ENCODE results near the gene SLC12A2.

SLC12A2 gene

DNA sequence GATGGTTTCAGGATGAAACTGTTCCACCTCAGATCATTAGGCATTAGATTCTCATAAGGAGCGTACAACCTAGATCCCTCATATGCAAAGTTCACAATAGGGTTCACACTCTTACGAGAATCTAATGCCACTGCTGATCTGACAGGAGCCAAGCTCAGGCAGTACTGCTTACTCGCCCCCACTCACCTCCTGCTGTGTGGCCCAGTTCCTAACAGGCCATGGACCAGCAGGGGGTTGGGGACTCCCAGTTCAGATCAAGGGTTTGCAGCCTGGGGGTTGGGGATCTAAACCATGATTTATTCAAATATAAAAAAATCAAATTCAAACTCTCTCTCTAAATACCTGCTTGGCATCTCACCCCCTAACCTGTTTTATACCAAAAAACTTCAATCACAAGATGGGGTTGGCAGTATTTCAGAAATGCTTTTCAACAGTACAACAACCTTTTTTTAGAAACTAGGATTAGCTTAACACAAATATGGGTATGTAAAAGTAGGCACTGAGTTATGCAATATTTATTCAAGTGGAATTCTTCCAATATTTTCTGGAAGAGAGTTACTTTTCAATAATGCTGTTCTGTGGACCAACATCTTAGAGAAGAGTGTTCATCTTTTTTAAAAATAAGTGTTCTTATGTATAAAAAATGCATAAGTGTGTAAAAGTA is 30.1 kb upstream of the SLC12A2 start:
- CTCF ChIA-PET: no interaction called here
- POLR2A ChIA-PET: no interaction called here
- no peak for TF ChIP-seq CTCF (IDR thresholded peaks at IDR 0.05; ENCODE audit: control extremely low read depth, extremely low read depth, low read depth, missing control alignments)
- DNase-seq (ENCODE audit: extremely low spot score): no peak

GRCh38 chr5:128060644-128061385 is 22.8 kb upstream of the SLC12A2 start:
- no peak for DNase-seq (ENCODE audit: extremely low spot score)
- TF ChIP-seq CTCF (IDR thresholded peaks at IDR 0.05; ENCODE audit: control extremely low read depth, extremely low read depth, low read depth, missing control alignments): no peak
- POLR2A ChIA-PET: no interaction called here
- CTCF ChIA-PET: no interaction called here

DNA sequence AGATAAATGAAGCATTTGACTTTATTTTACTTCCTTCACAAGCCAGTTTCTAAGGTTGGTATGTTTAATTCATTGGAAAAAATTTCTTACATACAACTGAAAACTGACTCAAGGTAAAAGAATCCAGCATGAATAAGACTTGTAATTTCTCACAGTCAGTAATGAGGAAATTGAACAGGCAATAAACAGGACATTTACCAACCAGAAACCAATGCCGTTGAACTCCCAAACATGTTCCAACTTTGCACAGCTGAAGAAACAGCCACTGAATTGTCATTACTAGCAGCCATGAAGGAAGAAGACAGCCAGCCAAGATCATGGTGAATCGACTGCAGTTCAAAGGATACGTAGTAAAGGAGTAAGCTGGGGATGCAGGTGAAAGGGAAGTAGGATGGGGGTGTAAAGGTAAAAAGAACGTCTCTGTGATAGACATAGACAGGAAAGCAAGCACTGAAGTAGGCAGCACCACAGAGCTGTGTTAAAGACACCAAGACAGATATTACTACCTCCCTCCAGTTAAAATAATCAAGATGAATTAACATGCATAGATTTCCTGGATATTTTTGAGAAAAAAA is 21.3 kb upstream of the SLC12A2 start:
- ChIA-PET POLR2A (no interaction called here), CTCF (interaction anchor here (0.8 to 0.9 kb wide), 2 partner anchors 12 to 18 kb away, joined by 3 read pairs; no protein-coding TSS in a partner anchor)
- no peak for TF ChIP-seq CTCF (IDR thresholded peaks at IDR 0.05; ENCODE audit: control extremely low read depth, extremely low read depth, low read depth, missing control alignments)
- DNase-seq (ENCODE audit: extremely low spot score): no peak

DNA sequence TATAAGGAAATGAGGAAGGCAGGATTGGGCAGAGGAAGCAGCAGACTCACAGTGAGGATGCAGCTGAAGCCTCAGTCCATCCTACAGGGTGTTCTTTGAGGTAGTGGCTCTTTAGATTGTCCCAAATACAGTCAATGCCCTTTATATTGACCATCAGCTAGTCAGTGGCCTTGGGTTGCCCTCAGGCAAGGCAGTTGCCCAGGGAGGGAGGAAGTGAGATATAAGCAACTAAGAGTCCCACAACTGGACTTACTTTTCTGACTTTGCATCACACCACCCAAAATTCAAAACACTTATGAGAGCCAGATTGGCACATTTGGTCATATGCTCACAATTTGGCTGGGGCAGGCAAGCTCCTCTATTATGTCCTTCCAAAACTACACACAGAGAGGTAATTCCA is 9.4 kb upstream of the SLC12A2 start:
- POLR2A ChIA-PET: no interaction called here
- no peak for DNase-seq (ENCODE audit: extremely low spot score)
- TF ChIP-seq CTCF (IDR thresholded peaks at IDR 0.05; ENCODE audit: control extremely low read depth, extremely low read depth, low read depth, missing control alignments): no peak
- CTCF ChIA-PET: interaction anchor here (1.3 kb wide), 1 partner anchor 11 kb away, joined by 3 read pairs; no protein-coding TSS in a partner anchor

DNA sequence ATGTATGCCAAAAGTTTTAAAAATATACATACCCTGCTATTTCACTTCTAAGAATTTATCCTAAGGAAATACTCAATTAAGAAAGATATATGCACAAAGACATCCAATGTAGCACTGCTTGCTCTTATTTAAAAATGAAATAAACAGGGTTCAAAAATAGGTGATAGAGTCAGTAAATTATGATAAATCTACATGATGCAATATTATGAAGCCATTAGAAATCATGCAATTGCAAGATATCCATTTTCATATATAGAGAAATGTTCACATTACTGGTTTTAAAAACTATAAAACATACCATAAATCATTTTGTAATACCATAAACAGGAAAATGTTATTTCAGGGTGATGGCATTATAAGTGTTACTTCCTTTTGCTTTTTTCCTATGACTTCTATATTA is 8.6 kb upstream of the SLC12A2 start:
- CTCF ChIA-PET: interaction anchor here (1.3 kb wide), 1 partner anchor 12 kb away, joined by 3 read pairs; no protein-coding TSS in a partner anchor
- no peak for TF ChIP-seq CTCF (IDR thresholded peaks at IDR 0.05; ENCODE audit: control extremely low read depth, extremely low read depth, low read depth, missing control alignments)
- no peak for DNase-seq (ENCODE audit: extremely low spot score)
- POLR2A ChIA-PET: no interaction called here

GRCh38 chr5:128077526-128077925 is 6.0 kb upstream of the SLC12A2 start:
- POLR2A ChIA-PET: no interaction called here
- no peak for DNase-seq (ENCODE audit: extremely low spot score)
- CTCF ChIA-PET: interaction anchor here (0.9 to 5.0 kb wide), 5 partner anchors 10 to 168 kb away, joined by 3 to 23 read pairs (median 4); no protein-coding TSS in a partner anchor
- TF ChIP-seq CTCF (IDR thresholded peaks at IDR 0.05; ENCODE audit: control extremely low read depth, extremely low read depth, low read depth, missing control alignments): no peak

All from GM10248 (cell line).